Stimulated activated naive CD4-positive, alpha-beta T cell (primary cell): ENCODE data around the gene ESYT2.

Source experiments
- DNase-seq, 6 experiments: peaks; one replicate each; lab custom pipeline; 2025; lab: John Stamatoyannopoulos, UW

Gene ESYT2

DNA sequence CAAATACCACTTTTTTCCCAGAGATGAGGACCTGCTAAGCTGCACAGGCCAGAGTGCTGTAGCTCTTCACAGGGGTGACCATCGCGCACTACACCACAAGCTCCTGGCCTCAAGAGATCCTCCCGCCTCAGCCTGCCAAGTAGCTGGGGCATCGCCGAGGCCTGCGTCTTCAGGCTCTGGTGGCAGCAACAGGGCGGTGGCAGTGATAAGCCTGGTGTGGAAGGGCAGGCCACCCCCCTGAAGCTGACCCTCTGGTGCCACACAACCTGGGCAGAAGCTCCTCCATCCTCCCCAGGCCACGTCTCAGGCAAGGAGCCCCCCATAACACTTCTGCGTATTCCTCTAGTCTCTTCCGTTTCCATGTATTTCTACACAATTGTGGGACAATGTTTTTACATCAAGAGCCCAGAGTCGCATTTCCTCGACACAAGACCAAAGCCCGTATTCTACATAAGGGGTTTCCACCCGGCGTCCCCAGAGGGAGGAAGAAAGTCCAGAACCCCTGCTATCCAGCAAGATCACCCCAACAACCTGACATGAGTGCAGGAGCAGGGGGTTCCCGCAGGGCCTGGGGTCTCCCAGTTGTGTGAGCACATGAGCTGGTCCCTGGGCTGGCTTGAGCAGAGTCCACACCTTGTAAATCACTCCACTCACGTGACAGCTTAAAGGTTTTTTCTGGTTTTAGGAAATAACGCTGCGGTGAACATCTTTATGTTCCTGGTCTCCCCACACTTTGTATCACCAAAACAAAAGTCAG, 87.1 kb downstream of the ESYT2 start:
- no peak for DNase-seq

DNA sequence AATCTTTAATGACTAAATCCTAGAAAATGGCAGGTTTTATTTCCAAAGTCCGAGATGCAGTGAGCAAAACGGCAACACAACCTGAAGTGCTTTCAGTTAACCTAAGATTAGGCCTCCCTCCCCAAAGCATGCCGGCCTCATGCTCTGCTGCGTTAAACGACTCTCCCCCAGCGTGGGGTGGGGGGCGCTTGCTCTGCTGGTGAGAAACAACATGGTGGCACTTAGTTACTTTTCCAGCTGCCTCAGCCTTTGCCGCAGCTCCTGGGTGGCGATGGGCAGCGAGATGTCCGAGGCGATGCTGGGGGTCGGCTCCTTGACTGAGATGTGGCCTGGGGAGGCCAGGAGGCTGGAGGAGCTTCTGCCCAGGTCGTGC, 88.0 kb downstream of the ESYT2 start:
- no peak for DNase-seq

DNA sequence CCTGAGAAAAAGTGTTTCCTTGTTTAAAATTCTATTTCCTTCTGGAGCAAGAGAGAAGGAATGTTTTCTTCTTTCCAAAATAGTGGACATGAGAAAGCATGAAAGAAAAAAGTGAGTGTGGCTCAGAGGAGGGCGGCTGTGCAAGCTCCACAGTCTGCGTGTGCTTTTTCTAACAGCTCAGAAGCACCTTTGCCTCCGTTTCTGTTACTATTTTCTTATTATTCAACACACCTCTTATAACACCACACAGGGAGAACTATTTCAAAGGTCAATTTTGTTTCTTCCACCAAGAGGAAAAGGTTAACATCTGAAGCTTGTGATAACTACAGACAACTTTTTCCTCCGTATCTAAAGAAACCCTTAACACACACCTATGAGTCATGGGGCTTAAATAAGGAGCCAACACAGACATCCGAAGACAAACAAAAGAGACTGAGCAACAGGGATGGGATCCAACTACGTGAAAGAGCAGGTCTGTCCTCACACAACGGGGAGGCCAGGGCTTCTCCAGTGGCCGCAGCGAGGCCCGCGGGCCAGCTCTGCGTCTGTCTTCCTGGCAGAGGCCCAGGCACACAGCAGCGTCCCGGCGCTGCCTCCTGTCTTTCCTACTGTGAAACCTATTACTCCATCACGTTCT, 88.5 kb downstream of the ESYT2 start:
- DNase-seq = no peak

DNA sequence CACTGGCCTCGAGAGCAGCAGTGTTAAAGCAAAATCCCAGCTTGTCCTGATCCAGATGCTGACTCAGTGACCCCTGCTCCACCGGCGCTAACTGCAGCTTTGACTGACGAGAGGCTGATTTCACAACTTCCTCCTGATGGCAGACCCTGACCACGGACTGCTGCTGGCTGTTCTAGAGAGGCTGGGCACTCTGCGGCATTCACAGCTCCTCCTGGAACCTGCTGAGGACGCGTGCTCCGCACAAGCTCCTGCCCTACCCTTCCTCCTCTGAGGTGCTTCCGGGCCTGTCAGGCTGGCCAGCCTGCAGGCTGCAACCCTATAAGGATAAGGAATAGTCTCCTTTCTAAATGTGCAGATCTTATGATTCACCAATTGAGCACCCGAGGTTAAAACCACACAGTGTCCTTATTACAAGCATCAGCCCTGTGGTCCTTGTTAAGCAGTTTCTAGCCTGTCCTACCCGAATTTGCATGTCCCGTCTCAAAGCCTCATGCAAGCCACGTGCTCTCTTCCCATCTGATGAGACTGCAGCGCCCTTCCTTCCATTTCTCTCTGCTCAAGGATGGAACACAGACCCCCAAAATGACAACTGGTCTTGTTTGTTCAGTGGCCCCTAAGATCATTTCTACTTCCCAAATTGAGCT, 89.2 kb downstream of the ESYT2 start:
- DNase-seq = no peak

DNA sequence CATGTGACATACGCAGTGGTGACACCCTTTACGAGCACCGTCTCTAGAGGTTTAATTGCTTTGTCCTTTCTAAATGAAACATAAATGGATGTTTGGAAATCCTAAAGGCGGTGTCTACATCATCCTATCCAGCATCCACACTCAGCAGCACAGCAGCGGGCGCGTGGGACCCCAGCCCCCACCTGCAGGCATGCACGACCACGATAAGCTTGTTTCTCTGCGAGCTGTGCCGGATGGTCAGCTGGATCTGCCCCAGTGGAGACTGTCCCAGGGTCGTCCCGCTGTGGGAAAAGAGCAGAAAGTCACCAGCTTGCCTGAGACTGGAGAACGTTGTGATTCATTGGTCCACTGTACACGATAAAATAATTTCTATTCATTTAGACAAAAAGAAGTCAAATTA, 90.5 kb downstream of the ESYT2 start:
- DNase-seq = no peak

DNA sequence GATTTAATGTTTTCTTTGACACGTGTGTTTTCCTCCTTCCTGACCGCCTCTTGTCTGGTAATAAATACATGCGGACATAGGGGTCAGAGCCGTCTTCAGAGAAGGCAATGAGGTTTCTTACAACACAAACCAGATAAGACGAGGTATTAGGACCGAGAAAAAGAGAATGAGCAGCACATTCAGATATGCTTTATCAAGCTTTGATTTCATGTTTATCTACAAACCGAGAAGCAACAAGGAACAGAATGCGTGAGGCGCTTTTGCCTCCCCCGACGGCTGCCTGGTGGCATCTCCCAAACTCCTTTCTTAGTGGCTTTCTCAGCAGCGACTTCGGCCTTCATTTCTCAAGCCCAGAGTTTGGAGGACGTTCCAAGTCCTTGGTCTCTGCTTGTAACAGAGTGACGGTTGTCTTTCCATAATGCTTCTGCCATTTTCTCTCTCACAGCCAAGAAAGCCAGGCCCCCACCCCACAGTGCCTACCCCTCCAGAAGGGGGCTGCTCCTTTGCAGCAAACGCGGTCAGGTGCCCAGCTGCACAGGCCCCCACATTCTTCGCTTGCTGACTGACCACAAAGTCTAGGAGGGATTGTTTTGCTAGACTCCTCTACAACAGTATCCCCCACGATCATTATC, 92.1 kb downstream of the ESYT2 start:
- no peak for DNase-seq

DNA sequence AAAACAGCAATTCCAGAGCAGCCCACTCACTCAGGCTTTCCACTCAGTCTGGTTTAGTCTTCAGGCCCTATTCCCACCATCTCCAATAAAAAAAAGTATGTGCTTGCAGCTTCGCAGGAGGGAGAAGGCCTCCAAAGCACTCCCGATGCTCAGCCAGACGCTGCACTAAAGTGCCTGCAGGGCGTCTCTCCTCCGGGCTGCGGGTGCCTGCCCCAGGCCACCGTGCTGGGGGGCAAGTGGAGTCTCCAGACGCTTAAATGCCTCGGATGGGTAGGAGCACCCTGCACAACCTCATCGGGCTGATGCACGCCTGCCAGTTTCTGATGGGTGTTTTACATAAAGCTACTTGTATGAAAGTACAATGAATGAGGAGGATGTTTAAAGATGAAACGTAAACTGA, 93.4 kb downstream of the ESYT2 start:
- no peak for DNase-seq

DNA sequence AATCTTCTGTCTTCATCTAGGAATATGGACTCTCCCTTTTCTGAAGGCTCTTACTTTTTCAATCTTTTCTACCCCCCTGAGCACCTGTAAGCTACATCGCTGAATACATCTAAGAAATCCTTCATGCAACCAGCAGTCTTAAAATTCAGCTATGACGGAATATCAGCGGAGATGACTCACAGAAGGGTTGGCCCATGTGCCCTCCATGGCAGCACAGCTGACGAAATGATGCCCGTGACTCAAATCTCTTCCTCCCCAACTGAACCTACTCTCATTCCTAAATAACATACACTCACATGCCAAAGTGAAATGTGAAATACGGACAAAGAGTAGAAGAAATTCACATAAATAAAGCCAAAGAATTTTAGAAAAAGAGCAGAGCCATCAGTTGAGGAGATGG, 94.4 kb downstream of the ESYT2 start:
- no peak for DNase-seq

DNA sequence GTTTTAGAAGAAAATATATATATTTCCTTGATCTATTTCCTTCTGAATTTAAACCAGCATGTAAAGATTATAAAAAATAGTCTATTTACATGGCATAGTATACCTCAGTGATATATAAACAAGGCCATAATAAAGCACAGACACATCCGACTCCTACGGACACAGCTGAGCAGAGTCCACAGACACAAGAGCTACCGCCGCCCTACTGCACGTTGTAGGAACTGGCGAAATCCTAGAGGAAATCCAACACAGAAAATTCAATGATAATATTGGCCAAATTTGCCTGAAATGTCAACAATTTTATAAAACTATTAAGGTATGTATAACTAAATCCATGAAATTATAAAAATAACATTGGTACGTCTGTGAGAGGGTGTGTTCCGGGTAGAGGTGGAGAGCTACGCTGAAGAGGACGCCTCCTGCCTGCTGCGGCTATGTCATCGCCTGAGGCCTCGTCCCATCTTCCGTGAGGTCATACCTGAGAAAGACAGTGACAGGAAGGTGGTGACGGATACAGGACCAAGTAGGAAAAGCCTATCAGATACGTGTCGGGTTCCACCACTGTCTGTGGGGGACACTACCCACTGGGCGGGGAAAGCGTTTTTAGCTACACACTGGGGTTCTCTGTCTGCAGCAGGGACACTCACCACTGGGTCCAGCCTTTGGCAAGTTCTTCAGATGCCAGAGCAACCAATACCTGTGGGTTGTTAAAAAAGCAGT, 95.4 kb downstream of the ESYT2 start:
- DNase-seq = no peak

DNA sequence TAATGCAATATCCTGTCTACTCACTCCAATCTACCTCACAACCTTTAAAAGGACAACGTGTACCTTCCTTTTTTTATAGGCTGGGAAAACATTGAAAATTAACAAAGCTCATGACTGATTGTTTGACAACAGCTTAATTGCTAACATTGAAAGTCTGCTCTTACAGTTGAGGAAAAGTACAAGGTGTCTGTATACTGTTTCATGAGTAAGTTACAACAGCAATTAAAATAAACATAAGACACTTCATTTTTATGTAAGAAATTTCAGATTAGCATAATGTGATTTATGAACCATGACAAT, 96.1 kb downstream of the ESYT2 start:
- no peak for DNase-seq

DNA sequence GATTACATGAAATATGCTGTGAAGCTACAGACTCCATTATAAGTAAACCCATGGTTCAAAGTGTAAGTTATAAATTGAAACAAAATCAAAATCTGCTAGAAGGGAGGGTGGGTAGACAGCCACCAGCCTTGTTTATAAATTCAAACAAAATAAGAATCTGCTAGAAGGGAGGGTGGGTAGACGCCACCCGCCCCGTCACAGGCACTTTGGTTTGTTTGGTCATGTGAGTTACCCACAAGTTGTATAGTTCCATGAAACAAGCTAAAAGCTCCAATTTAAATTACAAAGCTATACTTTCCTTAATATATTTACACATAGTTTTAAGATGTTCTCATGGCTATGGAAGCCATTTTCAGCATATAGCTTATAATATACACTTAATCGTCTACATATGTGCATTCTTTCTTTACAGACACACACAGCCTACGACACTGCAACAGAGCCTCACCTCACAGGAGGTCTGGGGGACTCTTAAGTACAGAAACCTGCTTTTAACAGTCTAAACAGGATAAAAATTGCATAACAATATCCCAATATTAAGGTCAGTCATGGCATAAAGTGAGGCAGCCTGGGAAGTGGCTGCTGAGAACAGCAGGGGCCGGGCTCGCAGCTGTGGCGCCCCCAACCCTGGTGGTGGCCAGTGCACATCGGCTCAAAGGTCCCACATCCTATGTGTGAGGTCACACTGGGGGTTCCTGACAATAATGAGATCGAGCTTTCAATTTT, 96.7 kb downstream of the ESYT2 start:
- DNase-seq = no peak

DNA sequence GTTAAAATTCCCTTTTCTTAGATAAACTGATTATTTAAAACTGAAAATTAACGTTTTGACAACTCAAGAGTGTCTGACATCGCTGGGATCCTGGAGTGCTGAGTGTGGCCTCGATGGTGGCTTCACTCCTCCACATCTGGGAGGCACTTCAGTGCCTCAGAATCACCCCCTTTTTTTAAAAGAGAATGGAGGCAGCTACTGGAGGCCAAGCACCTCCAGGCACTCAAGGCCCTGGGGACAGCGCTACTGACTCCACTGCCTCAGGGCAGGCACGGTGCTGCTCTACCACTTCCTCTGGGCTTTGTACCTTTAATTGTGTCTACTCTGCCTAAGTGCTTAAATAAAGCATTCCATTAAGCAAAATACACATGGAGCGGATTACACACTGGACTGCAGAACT, 97.5 kb downstream of the ESYT2 start:
- no peak for DNase-seq

DNA sequence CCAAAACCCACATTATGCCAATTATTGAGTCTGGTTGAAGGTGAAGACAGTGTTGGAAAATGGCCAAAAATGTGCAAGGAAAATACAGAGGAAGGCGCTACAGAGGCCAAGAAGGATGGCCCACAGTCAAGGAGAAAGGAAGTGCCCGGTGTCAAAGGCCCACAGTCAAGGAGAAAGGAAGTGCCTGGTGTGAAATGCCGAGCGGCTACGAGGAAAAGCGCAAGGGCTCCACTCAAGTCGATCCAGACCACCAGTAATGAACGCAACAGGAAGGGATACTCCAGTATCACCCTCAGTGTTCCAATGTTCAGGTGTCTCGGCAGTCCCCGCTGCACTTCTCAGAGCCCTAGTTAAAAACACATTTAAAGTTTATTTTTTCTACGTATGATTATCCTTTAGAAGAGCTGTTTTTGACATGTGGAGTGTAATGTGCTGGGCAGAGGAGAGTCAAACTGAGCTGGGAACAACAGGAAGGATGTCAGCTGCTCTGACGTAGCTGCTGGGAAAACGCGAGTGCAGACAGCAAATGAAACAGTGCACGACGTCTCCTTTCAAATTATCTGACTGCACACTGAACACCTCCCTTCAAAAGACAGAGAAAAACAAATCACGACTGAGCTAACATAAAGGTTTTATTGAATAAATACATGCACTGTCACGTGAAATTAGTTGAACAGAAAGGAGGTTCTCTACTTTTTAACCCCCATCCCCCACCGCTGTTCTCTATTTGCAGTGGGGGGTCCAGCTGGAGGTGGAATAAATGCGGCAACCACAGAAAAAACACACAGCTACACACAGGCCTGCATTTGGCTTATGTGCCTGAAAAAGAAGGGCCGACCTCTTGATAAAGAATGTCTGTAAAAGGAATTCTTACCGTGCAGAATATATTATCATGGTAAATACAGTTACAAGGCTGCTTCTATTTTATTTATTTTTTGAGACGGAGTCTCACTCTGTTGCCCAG, 98.6 kb downstream of the ESYT2 start:
- no peak for DNase-seq

DNA sequence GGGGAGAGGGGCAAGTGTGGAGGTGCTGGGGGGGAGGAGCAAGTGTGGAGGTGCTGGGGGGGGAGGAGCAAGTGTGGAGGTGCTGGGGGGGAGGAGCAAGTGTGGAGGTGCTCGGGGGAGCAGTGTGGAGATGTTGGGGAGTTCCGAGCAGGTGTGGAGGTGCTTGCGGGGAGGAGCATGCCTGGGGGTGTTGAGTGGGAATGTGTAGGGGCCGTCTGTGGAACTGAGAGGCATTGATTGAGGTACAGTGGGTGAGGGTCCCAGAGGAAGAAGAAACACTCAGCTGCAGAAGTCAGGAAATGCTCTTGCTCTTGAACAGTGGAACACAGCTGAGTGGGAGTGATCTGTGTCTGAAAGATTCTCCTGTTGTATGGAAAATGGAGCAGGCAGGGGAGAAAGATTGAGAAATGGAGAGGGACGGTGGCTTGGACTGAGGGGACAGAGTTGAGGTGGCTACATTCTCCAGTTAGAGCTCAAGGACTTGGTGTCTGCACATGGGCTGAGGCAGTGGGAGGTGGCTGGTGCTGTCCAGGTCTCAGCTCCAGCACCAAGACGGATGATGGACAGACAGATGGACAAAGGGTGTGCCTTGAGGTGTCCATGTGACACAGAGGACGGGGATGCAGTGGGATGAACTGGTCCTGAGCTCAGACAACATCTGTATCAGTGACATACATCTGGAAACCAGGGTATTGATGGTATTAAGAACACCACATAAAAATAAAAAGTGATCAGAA, 99.5 kb downstream of the ESYT2 start:
- no peak for DNase-seq

DNA sequence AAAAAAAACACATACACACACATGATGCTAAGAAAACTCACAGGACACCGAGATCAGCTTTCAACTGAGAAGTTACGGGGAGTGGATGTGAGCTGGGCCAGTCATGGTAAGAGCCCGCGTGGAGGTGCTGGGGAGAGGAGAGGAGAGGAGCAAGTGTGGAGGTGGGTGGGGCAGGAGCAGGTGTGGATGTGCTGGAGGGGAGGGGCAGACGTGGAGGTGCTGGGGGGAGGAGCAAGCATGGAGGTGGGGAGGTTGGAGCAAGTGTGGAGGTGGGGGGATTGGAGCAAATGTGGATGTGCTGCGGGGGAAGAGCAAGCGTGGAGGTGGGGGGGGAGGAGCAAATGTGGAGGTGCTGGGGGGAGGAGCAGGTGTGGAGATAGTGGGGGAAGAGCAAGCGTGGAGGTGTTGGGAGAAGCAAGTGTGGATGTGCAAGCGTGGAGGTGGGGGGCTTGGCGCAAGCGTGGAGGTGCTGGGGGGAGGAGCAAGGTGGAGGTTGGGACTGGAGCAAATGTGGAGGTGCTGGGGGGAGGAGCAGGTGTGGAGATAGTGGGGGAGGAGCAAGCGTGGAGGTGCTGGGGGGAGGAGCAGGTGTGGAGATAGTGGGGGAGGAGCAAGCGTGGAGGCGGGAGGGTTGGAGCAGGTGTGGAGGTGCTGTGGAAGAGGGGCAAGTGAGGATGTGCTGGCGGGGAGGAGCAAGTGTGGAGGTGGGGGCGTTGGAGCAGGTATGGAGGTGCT, 100.2 kb downstream of the ESYT2 start:
- no peak for DNase-seq

DNA sequence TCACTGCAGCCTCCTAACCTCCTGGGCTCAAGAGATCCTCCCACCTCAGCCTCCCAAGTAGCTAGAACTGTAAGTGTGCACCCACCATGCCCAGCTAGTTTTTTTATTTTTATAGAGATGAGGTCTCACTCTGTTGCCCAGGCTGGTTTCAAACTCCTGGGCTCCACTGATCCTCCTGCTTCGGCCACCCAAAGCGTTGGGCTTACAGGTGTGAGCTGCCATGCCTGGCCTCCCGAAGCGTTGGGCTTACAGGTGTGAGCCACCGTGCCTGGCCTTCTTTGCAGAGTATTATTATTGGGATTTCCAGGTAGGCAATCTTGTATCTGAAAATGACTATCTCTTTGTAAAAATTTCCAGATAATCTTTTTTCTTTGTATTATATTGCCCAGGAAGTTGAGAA, 101.6 kb downstream of the ESYT2 start:
- no peak for DNase-seq

DNA sequence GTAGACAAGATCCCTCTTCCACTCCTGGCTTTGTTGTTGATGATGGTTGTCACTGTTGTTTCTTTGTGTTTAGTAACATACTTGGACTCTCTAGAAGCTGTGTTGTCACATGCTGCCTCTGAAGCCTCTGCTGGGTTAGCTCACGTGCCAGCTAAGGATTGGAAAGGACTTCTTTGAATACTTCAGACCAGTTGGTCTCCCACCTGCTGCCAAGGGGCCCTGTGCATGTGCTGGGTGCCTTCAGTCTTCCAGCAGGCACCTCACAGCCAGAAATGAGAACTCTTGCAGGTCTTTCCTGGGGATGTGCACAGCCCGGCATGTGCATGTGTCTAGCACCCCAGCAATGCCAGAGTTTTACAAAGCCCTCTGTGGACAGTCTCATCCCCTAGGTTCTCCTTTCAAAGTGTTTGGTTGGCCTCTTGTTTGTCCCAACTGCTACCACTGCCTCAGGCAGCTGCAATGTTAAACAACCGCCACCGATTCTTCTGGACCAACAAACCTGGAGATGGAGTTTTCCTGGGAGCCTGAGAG, 103.0 kb downstream of the ESYT2 start:
- no peak for DNase-seq

DNA sequence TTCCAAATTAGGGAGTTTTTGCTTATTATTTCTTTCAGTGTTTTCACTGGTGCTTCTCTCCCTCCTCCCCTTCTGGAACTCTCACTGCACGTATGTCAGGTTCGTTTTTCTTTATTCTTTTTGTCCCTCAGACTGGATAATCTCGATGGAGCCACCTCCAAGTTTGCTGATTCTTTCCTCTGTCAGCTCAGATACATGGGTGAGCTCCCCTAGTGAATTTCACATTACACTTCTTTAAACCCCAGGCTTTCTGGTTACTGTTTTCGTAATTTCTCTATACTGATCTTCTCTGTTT, 103.9 kb downstream of the ESYT2 start:
- DNase-seq = no peak
